Suprapubic skin (tissue), 3 donors: ENCODE results near the gene ARHGAP44.

Experiments
- EP300 ChIP-seq: sonication (generic); formaldehyde crosslinking; IDR thresholded peaks from one replicate; pipeline ENCODE4 v1.6.1; 2017; ENCODE audit warnings: antibody characterized with exemption
- TF ChIP-seq, protein P1 (sequence below), 2 donors: fragments of 200-600 bp in 1 of 2; fragments of 450-650 bp in 1 of 2; sonication (generic) in 1 of 2; IDR thresholded peaks; one replicate each; pipeline ENCODE4 v1.5.1; 2016 to 2019; ENCODE audit warnings: antibody characterized with exemption in 2 of 2, mild to moderate bottlenecking in 1 of 2, moderate library complexity in 1 of 2

DNA sequence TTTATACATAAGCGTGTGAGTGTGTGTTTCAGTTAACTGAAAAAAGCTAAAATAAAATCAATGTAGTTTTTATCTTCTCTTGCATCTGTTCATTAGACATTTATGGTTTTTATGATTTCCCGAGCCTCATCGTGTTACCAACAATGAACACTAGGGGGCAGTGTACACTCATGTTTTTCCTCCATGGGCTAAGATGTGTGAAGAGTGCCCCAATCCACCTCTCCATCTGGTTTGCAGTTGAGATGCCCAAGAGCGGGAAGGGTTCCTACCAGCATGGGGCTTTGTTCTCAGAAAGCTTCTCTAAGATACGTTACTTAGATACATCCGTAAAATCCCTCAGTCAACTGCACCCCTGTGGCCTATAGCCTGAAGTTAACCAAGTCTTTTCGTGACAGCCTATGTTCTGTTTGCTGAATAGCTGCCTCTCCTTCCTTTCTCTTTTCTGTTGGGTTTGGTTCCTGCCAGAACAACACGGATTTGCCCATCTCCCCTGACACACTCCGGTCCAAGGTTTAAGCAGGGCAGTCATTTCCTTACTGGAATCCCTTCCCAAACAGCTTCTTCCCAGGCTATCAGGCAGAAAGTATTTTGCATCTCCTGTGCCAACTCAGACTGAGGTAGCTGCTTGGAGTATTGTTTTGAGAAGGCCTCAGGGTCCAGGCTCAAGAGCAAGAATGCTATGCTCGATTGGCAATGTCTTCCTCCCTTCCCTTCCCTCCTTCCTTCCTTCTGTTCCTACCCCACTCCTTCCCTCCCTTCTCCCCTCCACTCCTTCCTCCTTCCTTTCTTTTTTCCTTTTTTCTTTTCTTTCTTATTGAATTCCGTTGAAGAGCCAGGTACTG lies 241.4 kb downstream of the ARHGAP44 start:
- TF ChIP-seq, protein P1, sequence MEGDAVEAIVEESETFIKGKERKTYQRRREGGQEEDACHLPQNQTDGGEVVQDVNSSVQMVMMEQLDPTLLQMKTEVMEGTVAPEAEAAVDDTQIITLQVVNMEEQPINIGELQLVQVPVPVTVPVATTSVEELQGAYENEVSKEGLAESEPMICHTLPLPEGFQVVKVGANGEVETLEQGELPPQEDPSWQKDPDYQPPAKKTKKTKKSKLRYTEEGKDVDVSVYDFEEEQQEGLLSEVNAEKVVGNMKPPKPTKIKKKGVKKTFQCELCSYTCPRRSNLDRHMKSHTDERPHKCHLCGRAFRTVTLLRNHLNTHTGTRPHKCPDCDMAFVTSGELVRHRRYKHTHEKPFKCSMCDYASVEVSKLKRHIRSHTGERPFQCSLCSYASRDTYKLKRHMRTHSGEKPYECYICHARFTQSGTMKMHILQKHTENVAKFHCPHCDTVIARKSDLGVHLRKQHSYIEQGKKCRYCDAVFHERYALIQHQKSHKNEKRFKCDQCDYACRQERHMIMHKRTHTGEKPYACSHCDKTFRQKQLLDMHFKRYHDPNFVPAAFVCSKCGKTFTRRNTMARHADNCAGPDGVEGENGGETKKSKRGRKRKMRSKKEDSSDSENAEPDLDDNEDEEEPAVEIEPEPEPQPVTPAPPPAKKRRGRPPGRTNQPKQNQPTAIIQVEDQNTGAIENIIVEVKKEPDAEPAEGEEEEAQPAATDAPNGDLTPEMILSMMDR (IDR thresholded peaks at IDR 0.05) = peak; percentile 35 to 73
- no peak for TF ChIP-seq EP300
